ENCODE measurements around the gene SVIL. TPM values are rescaled to one million over a fixed set of nuclear protein-coding genes. Genes with fewer than 3 reads are reported as not detected.

The SVIL gene
- total and polyA plus RNA-seq, 2 of the 13 experiments (the other 11 are each of a cell fraction or from before 2014, with no cell fraction given) = 3.9 to 12.1 TPM

- TF ChIP-seq THAP8 (CRISPR knock-in tag; IDR thresholded peaks at IDR 0.05; ENCODE audit: borderline replicate concordance) = no peak
- no peak for TF ChIP-seq ZNF580 (CRISPR knock-in tag; IDR thresholded peaks at IDR 0.05; ENCODE audit: borderline replicate concordance, low read depth)
- TF ChIP-seq ZNF710 (CRISPR knock-in tag; IDR thresholded peaks at IDR 0.05; ENCODE audit: borderline replicate concordance) = no peak
- no peak for TF ChIP-seq LBX2 (CRISPR knock-in tag; IDR thresholded peaks at IDR 0.05; ENCODE audit: borderline replicate concordance)
- no peak for TF ChIP-seq ZNF124 (CRISPR knock-in tag; IDR thresholded peaks at IDR 0.05)
- TF ChIP-seq ZNF816 (CRISPR knock-in tag; IDR thresholded peaks at IDR 0.05; ENCODE audit: borderline replicate concordance) = no peak
- 0 out of 2 replicates have a peak, but pooled peaks have one; percentile 65 for TF ChIP-seq ZNF224 (CRISPR knock-in tag; IDR thresholded peaks at IDR 0.05)
- TF ChIP-seq TOPORS (CRISPR knock-in tag; IDR thresholded peaks at IDR 0.05) = no peak
- TF ChIP-seq CEBPG (CRISPR knock-in tag; IDR thresholded peaks at IDR 0.05) = no peak
- TF ChIP-seq ZNF143 (CRISPR knock-in tag; IDR thresholded peaks at IDR 0.05) = peak; percentile 54; the same call in 1 of the 2 replicates
- TF ChIP-seq ZNF280D (CRISPR knock-in tag; IDR thresholded peaks at IDR 0.05) = 0 out of 2 replicates have a peak, but pooled peaks have one; percentile 19
- TF ChIP-seq ZNF24 (IDR thresholded peaks at IDR 0.05) = no peak
- TF ChIP-seq SMAD9 (CRISPR knock-in tag; IDR thresholded peaks at IDR 0.05) = no peak
- TF ChIP-seq ZNF784 (CRISPR knock-in tag; IDR thresholded peaks at IDR 0.05; ENCODE audit: borderline replicate concordance) = no peak
- TF ChIP-seq JUNB (CRISPR knock-in tag; IDR thresholded peaks at IDR 0.05; ENCODE audit: borderline replicate concordance) = peak; percentile 15; the same call in 1 of the 2 replicates
- no peak for TF ChIP-seq MXD3 (CRISPR knock-in tag; IDR thresholded peaks at IDR 0.05)
- TF ChIP-seq RFX3 (CRISPR knock-in tag; IDR thresholded peaks at IDR 0.05) = no peak
- peak; percentile 60; the same call in 1 of the 2 replicates for TF ChIP-seq PITX1 (CRISPR knock-in tag; IDR thresholded peaks at IDR 0.05)
- TF ChIP-seq KLF6 (CRISPR knock-in tag; IDR thresholded peaks at IDR 0.05) = no peak
These were observed 179.7 kb downstream of the SVIL start (continued) for GRCh38 chr10:29455095-29455494.
